HG03108 (cell line): ENCODE data around the gene UNC5CL.
"Not testable (repeated sequence)": the region's sequence is repeated elsewhere in the genome, so short reads cannot be mapped to it uniquely, and the experiment has no call there.

Experiments
- ATAC-seq: cut with Tn5 transposase; IDR thresholded peaks from one replicate; pipeline ENCODE4 v1.9.1; 2021; ENCODE audit warnings: moderate library complexity; ENCODE audit not compliant: unreplicated experiment

Gene UNC5CL

GRCh38 chr6:41011673-41012072 lies 27.3 kb downstream of the UNC5CL start:
- ATAC-seq, result no peak

- no peak for ATAC-seq
These were observed 29.4 kb downstream of the UNC5CL start for GRCh38 chr6:41009669-41010068.

GRCh38 chr6:41008011-41008410 lies 31.0 kb downstream of the UNC5CL start:
- no peak for ATAC-seq

- ATAC-seq, result not testable (repeated sequence)
These were observed 32.0 kb downstream of the UNC5CL start for GRCh38 chr6:41006980-41007379.

GRCh38 chr6:41006217-41006616 lies 32.8 kb downstream of the UNC5CL start:
- ATAC-seq, result not testable (repeated sequence)

GRCh38 chr6:41002168-41002567 lies 36.9 kb downstream of the UNC5CL start:
- ATAC-seq, result no peak

GRCh38 chr6:41000248-41000647 lies 38.8 kb downstream of the UNC5CL start:
- no peak for ATAC-seq

- ATAC-seq, result no peak
These were observed 39.5 kb downstream of the UNC5CL start for GRCh38 chr6:40999569-40999968.

- no peak for ATAC-seq
These were observed 40.4 kb downstream of the UNC5CL start for GRCh38 chr6:40998661-40999060.

GRCh38 chr6:40997234-40997957 lies 41.6 kb downstream of the UNC5CL start:
- no peak for ATAC-seq

GRCh38 chr6:40996591-40997233 lies 42.3 kb downstream of the UNC5CL start:
- ATAC-seq, result no peak

GRCh38 chr6:40992746-40993145 lies 46.3 kb downstream of the UNC5CL start:
- no peak for ATAC-seq

GRCh38 chr6:40990301-40990700 lies 48.7 kb downstream of the UNC5CL start:
- no peak for ATAC-seq

- no peak for ATAC-seq
These were observed 49.5 kb downstream of the UNC5CL start for GRCh38 chr6:40989204-40990169.

GRCh38 chr6:40988634-40989033 lies 50.4 kb downstream of the UNC5CL start:
- ATAC-seq, result no peak

- ATAC-seq, result no peak
These were observed 51.9 kb downstream of the UNC5CL start for GRCh38 chr6:40986921-40987819.

GRCh38 chr6:40986364-40986763 lies 52.7 kb downstream of the UNC5CL start:
- ATAC-seq, result no peak

GRCh38 chr6:40983752-40984151 lies 55.3 kb downstream of the UNC5CL start:
- ATAC-seq, result no peak

- no peak for ATAC-seq
These were observed 56.1 kb downstream of the UNC5CL start for GRCh38 chr6:40982917-40983316.

GRCh38 chr6:40978687-40979289 lies 60.2 kb downstream of the UNC5CL start:
- no peak for ATAC-seq
